ENCODE results near the gene ATP8A2.

GRCh38 chr13:25377244-25377962 is 5.6 kb downstream of the ATP8A2 start:
- TF ChIP-seq CTCF (IDR thresholded peaks at IDR 0.05 in 4 of 5, conservative IDR thresholded peaks at IDR 0.05 in 1 of 5) (no peak), POLR2A (IDR thresholded peaks at IDR 0.05) (no peak)
